MM.1S (cell line): ENCODE data around the gene REEP1.

ENCODE experiments used
- CTCF ChIP-seq: fragments of 300-600 bp; sonication (generic); IDR thresholded peaks from 2 replicates; pipeline ENCODE4 v1.5.1; 2016; ENCODE audit warnings: antibody characterized with exemption, low read length, mixed read lengths
- EZH2 ChIP-seq: fragments of 300-600 bp; sonication (generic); optimal IDR thresholded peaks from 2 replicates; pipeline ENCODE3; 2017; ENCODE audit warnings: low read depth, mild to moderate bottlenecking, antibody characterized with exemption, low read length, mixed read lengths
- EZH2phosphoT487 ChIP-seq: fragments of 300-600 bp; sonication (generic); IDR thresholded peaks from 2 replicates; pipeline ENCODE4 v1.6.1; 2018; ENCODE audit warnings: antibody characterized with exemption, low read length

- TF ChIP-seq CTCF (no peak), EZH2 (no peak), EZH2phosphoT487 (no peak)
Measured at GRCh38 chr2:86234563-86235131, 102.8 kb downstream of the REEP1 start.
